ENCODE data around the gene LUC7L. TPM values are rescaled to one million over a fixed set of nuclear protein-coding genes. Genes with fewer than 3 reads are reported as not detected.

The LUC7L gene
- 64.6 to 79.4 TPM (median 64.9 TPM) in 3 replicates for total RNA-seq
- long read RNA-seq, transcript LUC7L-201 (10 exons, 1,456 nt): major isoform, 10 of 52 reads
- long read RNA-seq, partial matches to known transcripts: 24 of 52 reads
- long read RNA-seq, other reads (novel, unspliced or antisense): 16 of 52 reads

GRCh38 chr16:228852-229730 lies at the start of gene LUC7L:
Gene LUC7L, minus strand, starts transcription at chr16:229449. Its CDS starts 110 bp downstream, at chr16:229339.
- no peaks in the 10 kb centered on the region for H3K27me3 Mint-ChIP-seq (ENCODE audit: low read depth)
- peak within 1 kb of the TSS; percentile 89 for H3K4me3 Mint-ChIP-seq (ENCODE audit: unreplicated experiment)
- H3K9me3 Mint-ChIP-seq (ENCODE audit: low read depth): no peaks in the 10 kb centered on the region
- peak within 1 kb of the TSS; percentile 94 for H3K27ac Mint-ChIP-seq (ENCODE audit: unreplicated experiment)
- H3K36me3 Mint-ChIP-seq (ENCODE audit: low read depth): peaks cover 8% of the 10 kb centered on the region
- TF ChIP-seq CTCF (IDR thresholded peaks at IDR 0.05): no peak
- DNase-seq (ENCODE audit: low spot score): peak; percentile 94
- H3K4me1 Mint-ChIP-seq (ENCODE audit: low read depth): peaks cover 26% of the 10 kb centered on the region

- Mint-ChIP-seq H3K9me3 (ENCODE audit: low read depth) (no peaks in the 10 kb centered on the region), H3K4me3 (ENCODE audit: unreplicated experiment) (no peak overlapping the region), H3K4me1 (ENCODE audit: low read depth) (peaks cover 5% of the 10 kb centered on the region), H3K27me3 (ENCODE audit: low read depth) (no peaks in the 10 kb centered on the region), H3K36me3 (ENCODE audit: low read depth) (no peaks in the 10 kb centered on the region), H3K27ac (ENCODE audit: unreplicated experiment) (no peak overlapping the region)
- no peak for TF ChIP-seq CTCF (IDR thresholded peaks at IDR 0.05)
- DNase-seq (ENCODE audit: low spot score): no peak
Measured at GRCh38 chr16:278863-279366, 49.7 kb upstream of the LUC7L start.

- H3K27ac Mint-ChIP-seq (ENCODE audit: unreplicated experiment): no peak overlapping the region
- H3K4me1 Mint-ChIP-seq (ENCODE audit: low read depth): peaks cover 5% of the 10 kb centered on the region
- H3K4me3 Mint-ChIP-seq (ENCODE audit: unreplicated experiment): peak overlapping the region; percentile 70
- no peaks in the 10 kb centered on the region for H3K9me3 Mint-ChIP-seq (ENCODE audit: low read depth)
- TF ChIP-seq CTCF (IDR thresholded peaks at IDR 0.05): no peak
- no peaks in the 10 kb centered on the region for H3K36me3 Mint-ChIP-seq (ENCODE audit: low read depth)
- no peak for DNase-seq (ENCODE audit: low spot score)
- H3K27me3 Mint-ChIP-seq (ENCODE audit: low read depth): no peaks in the 10 kb centered on the region
Measured at GRCh38 chr16:276426-277077, 47.3 kb upstream of the LUC7L start.

- peak within 1 kb of the TSS; percentile 70 for H3K4me3 Mint-ChIP-seq (ENCODE audit: unreplicated experiment)
- no peak for DNase-seq (ENCODE audit: low spot score)
- no peaks in the 10 kb centered on the region for H3K9me3 Mint-ChIP-seq (ENCODE audit: low read depth)
- H3K27ac Mint-ChIP-seq (ENCODE audit: unreplicated experiment): no peak within 1 kb of the TSS
- H3K36me3 Mint-ChIP-seq (ENCODE audit: low read depth): no peaks in the 10 kb centered on the region
- no peak for TF ChIP-seq CTCF (IDR thresholded peaks at IDR 0.05)
- peaks cover 5% of the 10 kb centered on the region for H3K4me1 Mint-ChIP-seq (ENCODE audit: low read depth)
- H3K27me3 Mint-ChIP-seq (ENCODE audit: low read depth): no peaks in the 10 kb centered on the region
Measured at GRCh38 chr16:275786-276232, 46.6 kb upstream of the LUC7L start, which contains the start of gene RGS11. Gene RGS11, minus strand, starts transcription at chr16:275944. Its CDS starts 33 bp downstream, at chr16:275911.

Data from chondrocyte (in vitro differentiated cells).